ENCODE results near the gene KIF4A.

- TF ChIP-seq, protein P1, sequence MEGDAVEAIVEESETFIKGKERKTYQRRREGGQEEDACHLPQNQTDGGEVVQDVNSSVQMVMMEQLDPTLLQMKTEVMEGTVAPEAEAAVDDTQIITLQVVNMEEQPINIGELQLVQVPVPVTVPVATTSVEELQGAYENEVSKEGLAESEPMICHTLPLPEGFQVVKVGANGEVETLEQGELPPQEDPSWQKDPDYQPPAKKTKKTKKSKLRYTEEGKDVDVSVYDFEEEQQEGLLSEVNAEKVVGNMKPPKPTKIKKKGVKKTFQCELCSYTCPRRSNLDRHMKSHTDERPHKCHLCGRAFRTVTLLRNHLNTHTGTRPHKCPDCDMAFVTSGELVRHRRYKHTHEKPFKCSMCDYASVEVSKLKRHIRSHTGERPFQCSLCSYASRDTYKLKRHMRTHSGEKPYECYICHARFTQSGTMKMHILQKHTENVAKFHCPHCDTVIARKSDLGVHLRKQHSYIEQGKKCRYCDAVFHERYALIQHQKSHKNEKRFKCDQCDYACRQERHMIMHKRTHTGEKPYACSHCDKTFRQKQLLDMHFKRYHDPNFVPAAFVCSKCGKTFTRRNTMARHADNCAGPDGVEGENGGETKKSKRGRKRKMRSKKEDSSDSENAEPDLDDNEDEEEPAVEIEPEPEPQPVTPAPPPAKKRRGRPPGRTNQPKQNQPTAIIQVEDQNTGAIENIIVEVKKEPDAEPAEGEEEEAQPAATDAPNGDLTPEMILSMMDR (IDR thresholded peaks at IDR 0.05; ENCODE audit: low read depth, low read length, poor library complexity, severe bottlenecking): no peak
- TF ChIP-seq EZH2phosphoT487 (IDR thresholded peaks at IDR 0.05; ENCODE audit: borderline replicate concordance, low read length): no peak
These were observed 159.6 kb downstream of the KIF4A start for GRCh38 chrX:70449457-70449966.

Measured in DOHH2 (cell line).